AG09309 (cell line): ENCODE results near the gene ITPA.
"Not testable (repeated sequence)": the region's sequence is repeated elsewhere in the genome, so short reads cannot be mapped to it uniquely, and the experiment has no call there.

ENCODE experiments used
- DNase-seq: peaks from one replicate; pipeline ENCODE4 v3.0.0-alpha.2; 2010; ENCODE audit warnings: low read depth
- H3K4me3 ChIP-seq: 2 replicates; pipeline ENCODE4 v1.5.1; 2011; ENCODE audit warnings: mild to moderate bottlenecking, low read depth, low read length, moderate library complexity; ENCODE audit not compliant: control insufficient read depth
- CTCF ChIP-seq: IDR thresholded peaks from 2 replicates; pipeline ENCODE4 v1.5.1; 2011; ENCODE audit warnings: mild to moderate bottlenecking, low read depth, low read length, inconsistent platforms; ENCODE audit not compliant: insufficient read depth, control insufficient read depth; ENCODE audit errors: missing control alignments

The ITPA gene

GRCh38 chr20:3213226-3213625 lies 3.9 kb downstream of the ITPA start:
- no peak for DNase-seq
- TF ChIP-seq CTCF = no peak
- no peak overlapping the region for H3K4me3 ChIP-seq

- not testable (repeated sequence) for H3K4me3 ChIP-seq, DNase-seq
Measured at GRCh38 chr20:3215359-3215917, 6.1 kb downstream of the ITPA start.

- no peak for DNase-seq
- peak; percentile 76 for TF ChIP-seq CTCF
- no peak overlapping the region for H3K4me3 ChIP-seq
Measured at GRCh38 chr20:3218307-3218988, 9.2 kb downstream of the ITPA start.

- H3K4me3 ChIP-seq = no peak overlapping the region
- DNase-seq = no peak
- TF ChIP-seq CTCF = no peak
Measured at GRCh38 chr20:3221398-3222226, 12.3 kb downstream of the ITPA start.

- no peak overlapping the region for H3K4me3 ChIP-seq
- no peak for DNase-seq
- no peak for TF ChIP-seq CTCF
Measured at GRCh38 chr20:3222635-3223600, 13.6 kb downstream of the ITPA start.

- TF ChIP-seq CTCF = no peak
- no peak overlapping the region for H3K4me3 ChIP-seq
- no peak for DNase-seq
Measured at GRCh38 chr20:3223651-3223993, 14.3 kb downstream of the ITPA start.
